Endothelial cell of umbilical vein (primary cell): Measurements from ENCODE around the gene FAM9B. TPM values are rescaled to one million over a fixed set of nuclear protein-coding genes. Genes with fewer than 3 reads are reported as not detected.

Source experiments
- BruUV-seq: library from RNA; stranded (reverse); fragments of 400-500 nt; replicated peaks from 2 replicates; lab custom pipeline; 2021; lab: Mats Ljungman, UMichigan
- CTCF ChIA-PET: fragments of 300-600, 350-600 bp; sonication (Branson Sonifier 250); formaldehyde crosslinking; loops from one replicate; lab custom pipeline; 2021; ENCODE audit warnings: antibody characterized with exemption, inconsistent platforms; lab: Charles Lee
- POLR2A ChIA-PET: fragments of 300-600, 350-600 bp; sonication (Branson Sonifier 250); formaldehyde crosslinking; loops from one replicate; lab custom pipeline; 2021; ENCODE audit warnings: antibody characterized with exemption, inconsistent platforms; lab: Charles Lee
- DNase-seq: peaks from one replicate; pipeline ENCODE4 v3.0.0-alpha.2; 2011; ENCODE audit warnings: low read depth, low spot score
- FAIRE-seq: peaks from 2 replicates; lab custom pipeline; 2011; peaks lifted over from hg19 to GRCh38; lab: Jason Lieb, UNC
- H2AFZ ChIP-seq: 2 replicates; pipeline ENCODE4 v1.6.0; 2012; ENCODE audit warnings: low read depth, low read length, control low read depth, inconsistent platforms
- H3K27ac ChIP-seq: 2 replicates; pipeline ENCODE4 v1.5.1; 2011; ENCODE audit warnings: low read depth, mild to moderate bottlenecking, control low read depth, low read length, moderate library complexity; ENCODE audit not compliant: insufficient read depth
- H3K27me3 ChIP-seq, 2 experiments: 2 replicates each; pipeline versions ENCODE4 v1.6.0 to v1.6.1; 2011; ENCODE audit warnings: low read length in 2 of 2, mixed read lengths in 1 of 2; ENCODE audit not compliant: control insufficient read depth in 2 of 2, insufficient read depth in 2 of 2
- H3K36me3 ChIP-seq, 2 experiments: 2 replicates in 1 of 2; 3 replicates in 1 of 2; pipeline ENCODE4 v1.5.1; 2011; ENCODE audit warnings: low read length in 2 of 2, mild to moderate bottlenecking in 1 of 2, moderate library complexity in 1 of 2; ENCODE audit not compliant: control insufficient read depth in 2 of 2, insufficient read depth in 2 of 2; ENCODE audit errors: extremely low read depth in 1 of 2
- H3K4me1 ChIP-seq: 3 replicates; pipeline ENCODE4 v1.5.1; 2011; ENCODE audit warnings: mild to moderate bottlenecking, low read length; ENCODE audit not compliant: control insufficient read depth, insufficient read depth; ENCODE audit errors: extremely low read depth
- H3K4me2 ChIP-seq: 2 replicates; pipeline ENCODE4 v1.6.1; 2011; ENCODE audit warnings: low read length, control low read depth, mixed read lengths; ENCODE audit not compliant: insufficient read depth
- H3K4me3 ChIP-seq, 3 experiments: fragments of 200-600 bp in 1 of 3; sonication (generic), shearing (Covaris generic) in 1 of 3; replicated peaks in 1 of 3; 2 replicates each; pipeline ENCODE4 v1.5.1; 2011 to 2016; ENCODE audit warnings: control low read depth in 3 of 3, low read length in 3 of 3, mild to moderate bottlenecking in 2 of 3, inconsistent platforms in 1 of 3, low read depth in 1 of 3, moderate library complexity in 1 of 3; ENCODE audit not compliant: insufficient read depth in 1 of 3
- H3K79me2 ChIP-seq: 2 replicates; pipeline ENCODE4 v1.6.0; 2012; ENCODE audit warnings: low read length, inconsistent platforms; ENCODE audit not compliant: control insufficient read depth, insufficient read depth
- H3K9ac ChIP-seq: replicated peaks from 2 replicates; pipeline ENCODE3; 2011; ENCODE audit warnings: low read length, control low read depth; ENCODE audit not compliant: insufficient read depth; ENCODE audit errors: extremely low read depth
- H3K9me1 ChIP-seq: replicated peaks from 3 replicates; pipeline ENCODE4 v1.6.0; 2011; ENCODE audit warnings: mild to moderate bottlenecking, low read length; ENCODE audit not compliant: control insufficient read depth, insufficient read depth; ENCODE audit errors: extremely low read depth
- H3K9me3 ChIP-seq: replicated peaks from 2 replicates; pipeline ENCODE4 v1.5.1; 2012; ENCODE audit warnings: low read length, inconsistent platforms; ENCODE audit not compliant: control insufficient read depth, insufficient read depth
- H4K20me1 ChIP-seq: replicated peaks from 2 replicates; pipeline ENCODE3; 2011; ENCODE audit warnings: mild to moderate bottlenecking, low read length; ENCODE audit not compliant: control insufficient read depth, insufficient read depth; ENCODE audit errors: extremely low read depth
- CTCF ChIP-seq, 2 donors: IDR thresholded peaks; 1 replicate in 1 of 2; 2 replicates in 1 of 2; pipeline ENCODE4 v1.5.1; 2011; ENCODE audit warnings: low read length in 2 of 2, mild to moderate bottlenecking in 2 of 2, moderate library complexity in 2 of 2, control low read depth in 1 of 2, inconsistent platforms in 1 of 2, low read depth in 1 of 2; ENCODE audit not compliant: insufficient read depth in 1 of 2; ENCODE audit errors: extremely low read depth in 1 of 2
- EZH2 ChIP-seq: IDR thresholded peaks from 2 replicates; pipeline ENCODE4 v1.6.1; 2012; ENCODE audit warnings: borderline replicate concordance, low read depth, mild to moderate bottlenecking, moderate library complexity, low read length, inconsistent platforms; ENCODE audit not compliant: severe bottlenecking
- FOS ChIP-seq: IDR thresholded peaks from 2 replicates; pipeline ENCODE4 v1.6.1; 2011; ENCODE audit warnings: mild to moderate bottlenecking, low read length, moderate library complexity, borderline replicate concordance; ENCODE audit not compliant: insufficient read depth
- GATA2 ChIP-seq: IDR thresholded peaks from 2 replicates; pipeline ENCODE4 v1.7.0; 2011; ENCODE audit warnings: low read depth, mild to moderate bottlenecking, moderate library complexity, mixed read lengths, low read length; ENCODE audit not compliant: insufficient read length, insufficient read depth
- JUN ChIP-seq: IDR thresholded peaks from 2 replicates; pipeline ENCODE4 v1.6.1; 2011; ENCODE audit warnings: borderline replicate concordance, low read depth; ENCODE audit not compliant: insufficient read length, insufficient read depth
- MAX ChIP-seq: IDR thresholded peaks from 2 replicates; pipeline ENCODE4 v1.6.1; 2011; ENCODE audit not compliant: insufficient read depth, insufficient read length
- MYC ChIP-seq: IDR thresholded peaks from one replicate; pipeline ENCODE4 v1.6.1; 2011; ENCODE audit warnings: mild to moderate bottlenecking, low read depth, low read length
- POLR2A ChIP-seq: IDR thresholded peaks from 2 replicates; pipeline ENCODE4 v1.6.1; 2012; ENCODE audit warnings: low read depth, mild to moderate bottlenecking, control low read depth, low read length
- POLR2AphosphoS5 ChIP-seq: IDR thresholded peaks from 2 replicates; pipeline ENCODE4 v1.6.1; 2012; ENCODE audit warnings: low read depth, mild to moderate bottlenecking, control low read depth, low read length, moderate library complexity; ENCODE audit not compliant: insufficient read depth
- dilution Hi-C: fragments of 300-500 bp; cut with MboI; formaldehyde crosslinking; loops from one replicate; pipeline ENCODE4 v1.15.0; 2019; ENCODE audit warnings: low sequenced_read_pairs; ENCODE audit not compliant: extremely low pct_ligation_motif_present
- intact Hi-C: fragments of 100-400 bp; cut with micrococcal nuclease; formaldehyde crosslinking; loops from one replicate; pipeline ENCODE4 v1.10.0; 2022
- polyA plus RNA-seq, 4 experiments: library from polyadenylated mRNA; depleted of rRNA in 3 of 4; stranded (reverse) in 3 of 4; unstranded in 1 of 4; fragments of >200 nt; gene quantifications; 2 replicates each; pipeline versions ENCODE4 v1.2.1 to v1.2.3, GENCODE V29; 2011 to 2012; ENCODE audit warnings: missing spikeins in 1 of 4
- total RNA-seq: library from RNA; stranded (reverse); gene quantifications from 2 replicates; pipeline ENCODE4 v1.2.3, GENCODE V29; 2021

Gene FAM9B
- total and polyA plus RNA-seq, 2 donors (not counting 3 experiments of a cell fraction or from before 2014, with no cell fraction given), result not detected

GRCh38 chrX:9037296-9037695, 3.4 kb upstream of the FAM9B start:
- DNase-seq (no peak), FAIRE-seq (no peak)
- no peak overlapping the region for H3K9ac ChIP-seq
- H3K4me2 ChIP-seq, result no peak overlapping the region
- no peak overlapping the region for H2AFZ ChIP-seq
- no peaks in the 10 kb centered on the region for H4K20me1 ChIP-seq
- dilution Hi-C loops, result no loop called here
- no peaks in the 10 kb centered on the region for H3K36me3 ChIP-seq
- no peaks in the 10 kb centered on the region for H3K9me1 ChIP-seq
- BruUV-seq, result no TSS peak
- no peaks in the 10 kb centered on the region for H3K4me1 ChIP-seq
- ChIA-PET CTCF (no interaction called here), POLR2A (no interaction called here)
- H3K9me3 ChIP-seq, result no peaks in the 10 kb centered on the region
- intact Hi-C loops, result no loop called here
- no peaks in the 10 kb centered on the region for H3K79me2 ChIP-seq
- TF ChIP-seq POLR2A (no peak), POLR2AphosphoS5 (no peak), CTCF (IDR thresholded peaks at IDR 0.05; ENCODE audit: extremely low read depth in 1 of 2, insufficient read depth in 1 of 2, low read depth in 1 of 2, low read length in 2 of 2) (no peak), MAX (no peak), FOS (no peak), JUN (no peak)
- H3K4me3 ChIP-seq, result no peak overlapping the region
- no peak overlapping the region for H3K27ac ChIP-seq
- no peaks in the 10 kb centered on the region for H3K27me3 ChIP-seq

DNA sequence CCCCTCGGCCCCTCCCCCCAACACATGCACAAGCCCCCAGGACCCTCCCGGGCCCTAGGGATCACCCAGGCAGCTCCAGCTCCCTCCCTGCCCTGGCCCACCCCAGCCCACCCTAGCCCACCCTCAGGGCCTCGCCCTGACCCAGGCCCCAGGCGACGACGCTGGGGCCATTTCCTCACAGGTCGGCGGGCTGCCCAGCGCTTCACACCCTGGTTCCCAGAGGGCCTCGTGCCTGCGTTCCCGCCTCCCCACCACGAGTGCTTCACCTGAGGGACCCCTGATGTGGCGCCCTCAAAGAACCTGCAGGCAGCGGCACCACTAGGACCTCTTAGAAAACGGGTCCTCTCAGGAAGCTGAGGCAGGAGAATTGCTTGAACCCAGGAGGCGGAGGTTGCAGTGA, 341 bp downstream of the FAM9B start:
- CTCF ChIA-PET, result no interaction called here

More for the DNA sequence above, 341 bp downstream of the FAM9B start:
- no peak overlapping the region for H3K9ac ChIP-seq
- POLR2A ChIA-PET, result no interaction called here
- DNase-seq (no peak), FAIRE-seq (no peak)
- H3K4me1 ChIP-seq, result no peaks in the 10 kb centered on the region
- no peak overlapping the region for H2AFZ ChIP-seq
- intact Hi-C loops, result no loop called here
- H3K27me3 ChIP-seq, result no peaks in the 10 kb centered on the region
- H3K27ac ChIP-seq, result no peak overlapping the region
- H3K9me3 ChIP-seq, result no peaks in the 10 kb centered on the region
- dilution Hi-C loops, result no loop called here
- H3K36me3 ChIP-seq, result no peaks in the 10 kb centered on the region
- H3K79me2 ChIP-seq, result no peaks in the 10 kb centered on the region
- no peaks in the 10 kb centered on the region for H4K20me1 ChIP-seq
- TF ChIP-seq POLR2AphosphoS5 (no peak), JUN (no peak), GATA2 (no peak), MYC (no peak), POLR2A (no peak), CTCF (IDR thresholded peaks at IDR 0.05; ENCODE audit: extremely low read depth in 1 of 2, insufficient read depth in 1 of 2, low read depth in 1 of 2, low read length in 2 of 2) (no peak), FOS (no peak), EZH2 (no peak), MAX (no peak)
- no peak overlapping the region for H3K4me2 ChIP-seq
- H3K4me3 ChIP-seq, result no peak overlapping the region
- no TSS peak for BruUV-seq
- no peaks in the 10 kb centered on the region for H3K9me1 ChIP-seq
